SU-DHL-6 (cell line): ENCODE measurements around the gene TRDN.

ENCODE experiments used
- H2AFZ ChIP-seq: fragments of 200-600 bp; sonication (generic); 2 replicates; pipeline ENCODE4 v1.6.1; 2014; ENCODE audit warnings: low read depth, mild to moderate bottlenecking, moderate library complexity, mixed read lengths, antibody characterized with exemption, low read length; ENCODE audit not compliant: severe bottlenecking
- H3F3A ChIP-seq: fragments of 200-600 bp; shearing (Covaris generic); 2 replicates; pipeline ENCODE4 v1.6.0; 2016; ENCODE audit warnings: antibody characterized with exemption, mild to moderate bottlenecking; ENCODE audit not compliant: insufficient read depth
- H3K27ac ChIP-seq: fragments of 200-600 bp; sonication (generic); 2 replicates; pipeline ENCODE4 v1.5.1; 2016; ENCODE audit warnings: low read depth, mild to moderate bottlenecking, low read length, moderate library complexity, mixed read lengths
- H3K27me3 ChIP-seq: fragments of 200-600 bp; sonication (generic), shearing (Covaris generic); 2 replicates; pipeline ENCODE4 v1.6.0; 2014; ENCODE audit warnings: mild to moderate bottlenecking, low read length
- H3K36me3 ChIP-seq: fragments of 200-600 bp; sonication (generic); 2 replicates; pipeline ENCODE4 v1.6.1; 2014; ENCODE audit warnings: mild to moderate bottlenecking, low read length, mixed read lengths
- H3K4me2 ChIP-seq: fragments of 300-600, 200-600 bp; shearing (Covaris generic), sonication (generic); 2 replicates; pipeline ENCODE4 v1.6.0; 2014; ENCODE audit warnings: low read length, low read depth, mild to moderate bottlenecking; ENCODE audit not compliant: poor library complexity, severe bottlenecking
- H3K4me3 ChIP-seq: fragments of 200-600 bp; sonication (generic); 2 replicates; pipeline ENCODE4 v1.5.1; 2014; ENCODE audit warnings: antibody characterized with exemption, low read length, mild to moderate bottlenecking, mixed read lengths; ENCODE audit not compliant: insufficient read depth, poor library complexity, severe bottlenecking
- H3K79me2 ChIP-seq: fragments of 200-600 bp; sonication (generic); 2 replicates; pipeline ENCODE4 v1.6.1; 2014; ENCODE audit warnings: mild to moderate bottlenecking, low read length, moderate library complexity; ENCODE audit not compliant: insufficient read depth
- H3K9ac ChIP-seq: fragments of 200-600 bp; sonication (generic); 2 replicates; pipeline ENCODE4 v1.7.0; 2014; ENCODE audit warnings: mild to moderate bottlenecking, low read length
- H3K9me2 ChIP-seq: fragments of 200-600 bp; sonication (generic); replicated peaks from 2 replicates; pipeline ENCODE4 v1.6.1; 2014; ENCODE audit warnings: low read length; ENCODE audit not compliant: insufficient read depth
- H3K9me3 ChIP-seq: fragments of 200-600 bp; sonication (generic); 2 replicates; pipeline ENCODE4 v1.6.1; 2014; ENCODE audit warnings: low read length, mixed read lengths; ENCODE audit not compliant: insufficient read depth
- H4K20me1 ChIP-seq: fragments of 200-600 bp; sonication (generic); 2 replicates; pipeline ENCODE4 v1.6.1; 2014; ENCODE audit warnings: low read depth, mild to moderate bottlenecking, antibody characterized with exemption, low read length, moderate library complexity, mixed read lengths
- CTCF ChIP-seq: fragments of 200-600 bp; sonication (generic); IDR thresholded peaks from one replicate; pipeline ENCODE4 v1.5.1; 2017; ENCODE audit warnings: antibody characterized with exemption, mild to moderate bottlenecking, low read length, moderate library complexity; ENCODE audit not compliant: insufficient read depth, poor library complexity, severe bottlenecking
- EZH2phosphoT487 ChIP-seq: fragments of 200-600 bp; sonication (generic), shearing (Covaris generic); conservative IDR thresholded peaks from 2 replicates; pipeline ENCODE4 v1.6.1; 2018; ENCODE audit warnings: mild to moderate bottlenecking, antibody characterized with exemption, low read length, moderate library complexity, mixed read lengths

The TRDN gene

GRCh38 chr6:123676793-123677192, 40.0 kb upstream of the TRDN start:
- no peak overlapping the region for H3K27ac ChIP-seq
- TF ChIP-seq CTCF (no peak), EZH2phosphoT487 (no peak)
- no peak overlapping the region for H3K9ac ChIP-seq
- H3K79me2 ChIP-seq = no peaks in the 10 kb centered on the region
- no peaks in the 10 kb centered on the region for H3K27me3 ChIP-seq
- H4K20me1 ChIP-seq = no peaks in the 10 kb centered on the region
- no peak overlapping the region for H2AFZ ChIP-seq
- H3K9me2 ChIP-seq = no peaks in the 10 kb centered on the region
- H3F3A ChIP-seq = no peaks in the 10 kb centered on the region
- no peak overlapping the region for H3K4me2 ChIP-seq
- H3K9me3 ChIP-seq = no peaks in the 10 kb centered on the region
- H3K36me3 ChIP-seq = no peaks in the 10 kb centered on the region
- no peak overlapping the region for H3K4me3 ChIP-seq

GRCh38 chr6:123668965-123669591, 32.3 kb upstream of the TRDN start:
- Histone ChIP-seq H3F3A (no peaks in the 10 kb centered on the region), H3K79me2 (no peaks in the 10 kb centered on the region), H3K27ac (no peak overlapping the region), H4K20me1 (no peaks in the 10 kb centered on the region), H3K4me3 (no peak overlapping the region), H3K36me3 (no peaks in the 10 kb centered on the region), H3K9ac (no peak overlapping the region), H3K9me2 (no peaks in the 10 kb centered on the region), H3K4me2 (no peak overlapping the region), H2AFZ (no peak overlapping the region), H3K9me3 (no peaks in the 10 kb centered on the region), H3K27me3 (no peaks in the 10 kb centered on the region)
- no peak for TF ChIP-seq CTCF
- no peak for TF ChIP-seq EZH2phosphoT487

GRCh38 chr6:123668063-123668462, 31.3 kb upstream of the TRDN start:
- no peak overlapping the region for H3K4me2 ChIP-seq
- no peaks in the 10 kb centered on the region for H3K27me3 ChIP-seq
- no peaks in the 10 kb centered on the region for H3K9me2 ChIP-seq
- no peak overlapping the region for H3K4me3 ChIP-seq
- no peak overlapping the region for H2AFZ ChIP-seq
- no peak overlapping the region for H3K9ac ChIP-seq
- no peaks in the 10 kb centered on the region for H3F3A ChIP-seq
- H3K27ac ChIP-seq = no peak overlapping the region
- H3K36me3 ChIP-seq = no peaks in the 10 kb centered on the region
- H3K79me2 ChIP-seq = no peaks in the 10 kb centered on the region
- H4K20me1 ChIP-seq = no peaks in the 10 kb centered on the region
- H3K9me3 ChIP-seq = no peaks in the 10 kb centered on the region
- TF ChIP-seq CTCF (no peak), EZH2phosphoT487 (no peak)
